ENCODE data around the gene POU6F1.

Gene POU6F1

GRCh38 chr12:51244269-51244668 lies 26.4 kb upstream of the POU6F1 start:
- no peaks in the 10 kb centered on the region for H3K9me3 ChIP-seq
- H3K36me3 ChIP-seq = peaks cover 36% of the 10 kb centered on the region
- no peak for DNase-seq
- peaks cover 6% of the 10 kb centered on the region; the same call in 1 of the 2 replicates for H3K4me1 ChIP-seq
- no peak overlapping the region for H3K4me3 ChIP-seq (ENCODE audit: low read depth, low read length)
- H3K27me3 ChIP-seq = no peaks in the 10 kb centered on the region
- no peak for TF ChIP-seq CTCF (IDR thresholded peaks at IDR 0.05; ENCODE audit: low read depth, low read length)

- no peaks in the 10 kb centered on the region for H3K9me3 ChIP-seq
- peaks cover 6% of the 10 kb centered on the region; the same call in 1 of the 2 replicates for H3K4me1 ChIP-seq
- no peak for TF ChIP-seq CTCF (IDR thresholded peaks at IDR 0.05; ENCODE audit: low read depth, low read length)
- H3K4me3 ChIP-seq (ENCODE audit: low read depth, low read length) = no peak overlapping the region
- peaks cover 39% of the 10 kb centered on the region for H3K36me3 ChIP-seq
- no peak for DNase-seq
- no peaks in the 10 kb centered on the region for H3K27me3 ChIP-seq
Observed at GRCh38 chr12:51242876-51243275, 25.0 kb upstream of the POU6F1 start.

- Histone ChIP-seq H3K27me3 (no peaks in the 10 kb centered on the region), H3K4me3 (ENCODE audit: low read depth, low read length) (no peak overlapping the region), H3K9me3 (no peaks in the 10 kb centered on the region), H3K4me1 (peaks cover 6% of the 10 kb centered on the region; the same call in 1 of the 2 replicates), H3K36me3 (peaks cover 39% of the 10 kb centered on the region)
- TF ChIP-seq CTCF (IDR thresholded peaks at IDR 0.05; ENCODE audit: low read depth, low read length) = no peak
- DNase-seq = no peak
Observed at GRCh38 chr12:51242120-51242519, 24.3 kb upstream of the POU6F1 start.

- Histone ChIP-seq H3K27me3 (no peaks in the 10 kb centered on the region), H3K4me3 (ENCODE audit: low read depth, low read length) (no peak overlapping the region), H3K36me3 (peaks cover 38% of the 10 kb centered on the region), H3K9me3 (no peaks in the 10 kb centered on the region), H3K4me1 (peaks cover under 1% of the 10 kb centered on the region; the same call in 1 of the 2 replicates)
- DNase-seq = no peak
- TF ChIP-seq CTCF (IDR thresholded peaks at IDR 0.05; ENCODE audit: low read depth, low read length) = no peak
Observed at GRCh38 chr12:51240971-51241370, 23.1 kb upstream of the POU6F1 start.

- Histone ChIP-seq H3K4me3 (ENCODE audit: low read depth, low read length) (peak within 1 kb of the TSS; percentile 100), H3K27me3 (no peaks in the 10 kb centered on the region), H3K4me1 (peaks cover 3% of the 10 kb centered on the region), H3K9me3 (no peaks in the 10 kb centered on the region), H3K36me3 (peaks cover 21% of the 10 kb centered on the region)
- DNase-seq = peak; percentile 98
- TF ChIP-seq CTCF (IDR thresholded peaks at IDR 0.05; ENCODE audit: low read depth, low read length) = peak; percentile 33; the same call in 1 of the 2 replicates
Observed at GRCh38 chr12:51238510-51239334, 20.9 kb upstream of the POU6F1 start, which contains the start of gene DAZAP2. DAZAP2 (plus strand) TSS chr12:51238826; CDS start chr12:51238908, 82 bp downstream.

GRCh38 chr12:51238037-51238509 lies 20.2 kb upstream of the POU6F1 start:
- Histone ChIP-seq H3K9me3 (no peaks in the 10 kb centered on the region), H3K4me1 (peaks cover 3% of the 10 kb centered on the region), H3K4me3 (ENCODE audit: low read depth, low read length) (peak overlapping the region; percentile 100), H3K27me3 (no peaks in the 10 kb centered on the region), H3K36me3 (peaks cover 21% of the 10 kb centered on the region)
- TF ChIP-seq CTCF (IDR thresholded peaks at IDR 0.05; ENCODE audit: low read depth, low read length) = no peak
- DNase-seq = no peak
